Breast epithelium (tissue), 3 donors: ENCODE measurements around the gene FGF4.

ENCODE experiments used
- CTCF ChIP-seq, 3 donors: fragments of 450-650 bp; IDR thresholded peaks; one replicate each; pipeline ENCODE4 v1.5.1; 2016 to 2017; ENCODE audit warnings: antibody characterized with exemption in 3 of 3, mild to moderate bottlenecking in 3 of 3, moderate library complexity in 3 of 3
- POLR2A ChIP-seq: fragments of 450-650 bp; IDR thresholded peaks from one replicate; pipeline ENCODE4 v1.6.1; 2016; ENCODE audit warnings: antibody characterized with exemption, mild to moderate bottlenecking, moderate library complexity
- POLR2AphosphoS5 ChIP-seq, 3 donors: sonication (generic); formaldehyde crosslinking; IDR thresholded peaks; one replicate each; pipeline ENCODE4 v1.6.1; 2017; ENCODE audit warnings: antibody characterized with exemption in 3 of 3

GRCh38 chr11:69727266-69727665 is 47.9 kb downstream of the FGF4 start:
- TF ChIP-seq POLR2A, result no peak
- no peak for TF ChIP-seq CTCF (IDR thresholded peaks at IDR 0.05)
- TF ChIP-seq POLR2AphosphoS5 (IDR thresholded peaks at IDR 0.05), result no peak
